Uterine smooth muscle cell (primary cell): ENCODE measurements around the gene HMGN4. TPM values are rescaled to one million over a fixed set of nuclear protein-coding genes. Genes with fewer than 3 reads are reported as not detected.

ENCODE experiments used
- total RNA-seq: library from RNA; depleted of rRNA; stranded (reverse); fragments of >200 nt; gene quantifications from 2 replicates; pipeline ENCODE4 v1.2.3, GENCODE V29; 2014

HMGN4 gene
- total RNA-seq, result 72.0 and 94.4 TPM in 2 replicates

DNA sequence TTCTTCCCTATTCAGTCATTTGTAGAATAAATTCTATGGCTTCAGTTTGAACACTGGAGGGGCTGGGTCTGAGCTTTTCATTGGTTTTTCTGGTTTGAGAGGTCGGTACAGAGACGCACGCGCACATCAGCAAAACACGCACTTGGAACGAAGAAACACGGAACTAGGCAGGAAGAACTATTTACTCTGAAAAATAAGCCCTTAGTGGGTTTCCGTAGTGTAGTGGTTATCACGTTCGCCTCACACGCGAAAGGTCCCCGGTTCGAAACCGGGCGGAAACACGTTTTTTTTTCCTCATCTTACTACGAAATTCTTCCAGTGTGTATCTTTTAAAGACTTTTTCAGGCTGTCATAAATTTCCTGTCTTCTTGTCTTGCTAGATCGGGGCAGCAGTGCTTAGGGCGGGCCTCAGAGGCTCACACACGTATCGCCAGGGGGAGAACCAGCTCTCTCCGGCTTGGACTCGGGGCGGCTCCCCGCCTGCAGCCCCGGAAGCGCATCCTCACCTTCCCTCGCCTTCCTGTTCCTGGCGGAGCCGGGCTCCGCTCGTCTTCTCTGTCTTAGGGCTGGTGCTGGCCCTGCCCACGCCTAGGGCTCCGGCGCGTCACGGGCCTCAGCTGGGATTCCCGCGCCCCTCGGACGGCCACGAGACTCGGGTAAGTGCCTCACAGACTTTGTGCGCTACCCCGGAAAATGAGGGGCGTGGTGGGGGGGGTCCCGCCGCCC is at the start of gene HMGN4:
Gene HMGN4 (plus strand): TSS at position 521 of the 726 bp plus-strand sequence. CDS start 6,841 bp downstream, outside the sequence.

DNA sequence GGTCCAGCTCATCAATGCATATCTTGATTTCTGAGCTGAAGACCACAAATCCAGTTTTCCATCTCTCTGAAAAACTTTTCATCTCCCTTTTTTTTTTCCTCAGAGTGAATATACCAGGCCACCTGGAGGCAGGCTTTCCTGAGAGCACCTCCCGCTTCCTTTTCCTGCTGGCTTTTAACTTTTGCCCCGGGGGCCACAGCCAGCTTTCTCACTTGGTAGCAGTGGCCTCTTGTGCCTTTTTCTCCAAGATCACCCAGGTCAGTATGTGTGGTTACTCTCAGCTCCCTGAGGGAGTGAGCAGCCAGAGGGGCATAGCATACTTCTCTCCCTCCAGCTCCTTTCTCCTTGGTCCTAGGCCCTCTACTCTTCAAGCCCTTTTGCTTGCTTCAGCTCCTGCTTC is 38.1 kb upstream of the HMGN4 start, which contains the start of gene BTN1A1:
Gene BTN1A1 (plus strand): TSS at position 202 of the 400 bp plus-strand sequence. CDS start 984 bp downstream, outside the sequence.

Other genes starting within 250 kb of the HMGN4 start
- 28.6 and 38.8 TPM in 2 replicates for gene BTN3A2, start 173.2 kb upstream of the HMGN4 start, total RNA-seq
- gene BTN2A2, start 155.3 kb upstream of the HMGN4 start, total RNA-seq, result 10.1 and 18.5 TPM in 2 replicates
- 29.3 and 37.1 TPM in 2 replicates for gene BTN3A1, start 136.1 kb upstream of the HMGN4 start, total RNA-seq
- 18.3 and 24.0 TPM in 2 replicates for gene BTN3A3, start 97.9 kb upstream of the HMGN4 start, total RNA-seq
- 12.1 and 12.8 TPM in 2 replicates for gene BTN2A1, start 80.4 kb upstream of the HMGN4 start, total RNA-seq
- gene BTN1A1, start 38.1 kb upstream of the HMGN4 start, total RNA-seq, result not detected in 2 replicates
- 13.6 and 18.4 TPM in 2 replicates for gene ABT1, start 58.6 kb downstream of the HMGN4 start, total RNA-seq
- 15.5 and 18.9 TPM in 2 replicates for gene ZNF322, start 121.4 kb downstream of the HMGN4 start, total RNA-seq